T-helper 17 cell (primary cell): Measurements from ENCODE around the gene C10orf71. TPM values are rescaled to one million over a fixed set of nuclear protein-coding genes. Genes with fewer than 3 reads are reported as not detected.

Experiments
- ATAC-seq: fragments of 150-1000 bp; cut with Tn5 transposase; 2 replicates; pipeline ENCODE4 v1.10.0; 2021; ENCODE audit warnings: mild to moderate bottlenecking, moderate library complexity
- DNase-seq, 3 donors: peaks; one replicate each; pipeline versions ENCODE4 v3.0.0 to v3.0.0-alpha.2; 2020 to 2021
- H3K9me3 ChIP-seq: one replicate; pipeline ENCODE4 v1.7.0; 2013; ENCODE audit warnings: low read length, mild to moderate bottlenecking; ENCODE audit not compliant: control insufficient read depth, poor library complexity, severe bottlenecking
- H3K27ac Mint-ChIP-seq: one replicate; pipeline ENCODE4 v1.8.0; 2022; ENCODE audit warnings: mild to moderate bottlenecking, moderate library complexity, mixed read lengths
- H3K27me3 Mint-ChIP-seq: one replicate; pipeline ENCODE4 v1.8.0; 2022; ENCODE audit warnings: mixed read lengths
- H3K36me3 Mint-ChIP-seq: one replicate; pipeline ENCODE4 v1.8.0; 2022; ENCODE audit warnings: low read depth, mixed read lengths
- H3K4me1 Mint-ChIP-seq: one replicate; pipeline ENCODE4 v1.8.0; 2022; ENCODE audit warnings: mild to moderate bottlenecking, mixed read lengths
- H3K4me3 Mint-ChIP-seq: one replicate; pipeline ENCODE4 v1.8.0; 2022; ENCODE audit warnings: mild to moderate bottlenecking, moderate library complexity, mixed read lengths
- total RNA-seq, 4 donors: library from RNA in 2 of 4; stranded (reverse) in 2 of 4; gene quantifications; one replicate each; pipeline ENCODE4 v1.2.3 and lab custom pipeline; 2022 to 2026

Gene C10orf71
- total RNA-seq, 2 donors from 2014 or later: not detected

GRCh38 chr10:49278497-49278981, 20.4 kb upstream of the C10orf71 start:
- H3K9me3 ChIP-seq: no peaks in the 10 kb centered on the region
- H3K27me3 Mint-ChIP-seq: peaks cover 16% of the 10 kb centered on the region
- ATAC-seq (no peak), DNase-seq (no peak)
- H3K4me1 Mint-ChIP-seq: peaks cover 1% of the 10 kb centered on the region
- no peak overlapping the region for H3K4me3 Mint-ChIP-seq
- no peaks in the 10 kb centered on the region for H3K36me3 Mint-ChIP-seq
- no peak overlapping the region for H3K27ac Mint-ChIP-seq

- no peaks in the 10 kb centered on the region for H3K9me3 ChIP-seq
- H3K4me1 Mint-ChIP-seq: no peaks in the 10 kb centered on the region
- H3K27me3 Mint-ChIP-seq: peaks cover 16% of the 10 kb centered on the region
- H3K27ac Mint-ChIP-seq: no peak overlapping the region
- H3K36me3 Mint-ChIP-seq: peaks cover 2% of the 10 kb centered on the region
- no peak overlapping the region for H3K4me3 Mint-ChIP-seq
- DNase-seq (no peak), ATAC-seq (no peak)
Observed at GRCh38 chr10:49279015-49279880, 19.7 kb upstream of the C10orf71 start.

- DNase-seq: no peak
- Mint-ChIP-seq H3K4me3 (no peak overlapping the region), H3K27me3 (peaks cover 16% of the 10 kb centered on the region), H3K27ac (no peak overlapping the region), H3K36me3 (peaks cover 2% of the 10 kb centered on the region), H3K4me1 (no peaks in the 10 kb centered on the region)
- no peak for ATAC-seq
- H3K9me3 ChIP-seq: no peaks in the 10 kb centered on the region
Observed at GRCh38 chr10:49280001-49280408, 19.0 kb upstream of the C10orf71 start.

GRCh38 chr10:49281461-49281860, 17.5 kb upstream of the C10orf71 start:
- Mint-ChIP-seq H3K27me3 (peaks cover 17% of the 10 kb centered on the region), H3K4me3 (no peak overlapping the region), H3K36me3 (peaks cover 2% of the 10 kb centered on the region), H3K27ac (no peak overlapping the region), H3K4me1 (peaks cover under 1% of the 10 kb centered on the region)
- ATAC-seq (no peak), DNase-seq (no peak)
- no peaks in the 10 kb centered on the region for H3K9me3 ChIP-seq

GRCh38 chr10:49282306-49282705, 16.7 kb upstream of the C10orf71 start:
- Mint-ChIP-seq H3K4me1 (peaks cover 2% of the 10 kb centered on the region), H3K4me3 (no peak overlapping the region), H3K27ac (no peak overlapping the region), H3K36me3 (peaks cover 2% of the 10 kb centered on the region), H3K27me3 (peaks cover 25% of the 10 kb centered on the region)
- no peaks in the 10 kb centered on the region for H3K9me3 ChIP-seq
- ATAC-seq: no peak
- DNase-seq: no peak

GRCh38 chr10:49282879-49283341, 16.1 kb upstream of the C10orf71 start:
- Mint-ChIP-seq H3K36me3 (peaks cover 2% of the 10 kb centered on the region), H3K4me3 (no peak overlapping the region), H3K27me3 (peaks cover 28% of the 10 kb centered on the region), H3K4me1 (peaks cover 4% of the 10 kb centered on the region), H3K27ac (no peak overlapping the region)
- H3K9me3 ChIP-seq: no peaks in the 10 kb centered on the region
- no peak for ATAC-seq
- no peak for DNase-seq

GRCh38 chr10:49283491-49283890, 15.5 kb upstream of the C10orf71 start:
- no peak overlapping the region for H3K27ac Mint-ChIP-seq
- no peak for DNase-seq
- H3K4me3 Mint-ChIP-seq: no peak overlapping the region
- H3K9me3 ChIP-seq: no peaks in the 10 kb centered on the region
- H3K36me3 Mint-ChIP-seq: peaks cover 2% of the 10 kb centered on the region
- H3K4me1 Mint-ChIP-seq: peaks cover 4% of the 10 kb centered on the region
- peaks cover 28% of the 10 kb centered on the region for H3K27me3 Mint-ChIP-seq
- no peak for ATAC-seq

- H3K9me3 ChIP-seq: no peaks in the 10 kb centered on the region
- H3K4me3 Mint-ChIP-seq: no peak overlapping the region
- H3K27me3 Mint-ChIP-seq: peaks cover 24% of the 10 kb centered on the region
- ATAC-seq (no peak), DNase-seq (no peak)
- H3K4me1 Mint-ChIP-seq: peaks cover 4% of the 10 kb centered on the region
- peaks cover 2% of the 10 kb centered on the region for H3K36me3 Mint-ChIP-seq
- no peak overlapping the region for H3K27ac Mint-ChIP-seq
Observed at GRCh38 chr10:49284356-49284755, 14.6 kb upstream of the C10orf71 start.

- no peak overlapping the region for H3K27ac Mint-ChIP-seq
- peaks cover 4% of the 10 kb centered on the region for H3K4me1 Mint-ChIP-seq
- DNase-seq (no peak), ATAC-seq (no peak)
- H3K27me3 Mint-ChIP-seq: peaks cover 20% of the 10 kb centered on the region
- no peak overlapping the region for H3K4me3 Mint-ChIP-seq
- peaks cover 2% of the 10 kb centered on the region for H3K36me3 Mint-ChIP-seq
- H3K9me3 ChIP-seq: no peaks in the 10 kb centered on the region
Observed at GRCh38 chr10:49285232-49285631, 13.7 kb upstream of the C10orf71 start.

GRCh38 chr10:49286686-49287085, 12.3 kb upstream of the C10orf71 start:
- peaks cover 4% of the 10 kb centered on the region for H3K4me1 Mint-ChIP-seq
- peaks cover 17% of the 10 kb centered on the region for H3K27me3 Mint-ChIP-seq
- H3K4me3 Mint-ChIP-seq: no peak overlapping the region
- peak overlapping the region; percentile 53 for H3K27ac Mint-ChIP-seq
- ATAC-seq (no peak), DNase-seq (no peak)
- H3K36me3 Mint-ChIP-seq: peaks cover 2% of the 10 kb centered on the region
- H3K9me3 ChIP-seq: no peaks in the 10 kb centered on the region

- no peak for ATAC-seq
- no peak overlapping the region for H3K27ac Mint-ChIP-seq
- H3K9me3 ChIP-seq: no peaks in the 10 kb centered on the region
- peaks cover 4% of the 10 kb centered on the region for H3K4me1 Mint-ChIP-seq
- no peak overlapping the region for H3K4me3 Mint-ChIP-seq
- H3K36me3 Mint-ChIP-seq: peaks cover 2% of the 10 kb centered on the region
- DNase-seq: no peak
- peaks cover 21% of the 10 kb centered on the region for H3K27me3 Mint-ChIP-seq
Observed at GRCh38 chr10:49287689-49288340, 11.2 kb upstream of the C10orf71 start.

GRCh38 chr10:49288341-49289065, 10.5 kb upstream of the C10orf71 start:
- Mint-ChIP-seq H3K27me3 (peaks cover 21% of the 10 kb centered on the region), H3K4me1 (peaks cover 4% of the 10 kb centered on the region), H3K4me3 (no peak overlapping the region), H3K27ac (no peak overlapping the region), H3K36me3 (peaks cover 2% of the 10 kb centered on the region)
- ATAC-seq (no peak), DNase-seq (no peak)
- H3K9me3 ChIP-seq: no peaks in the 10 kb centered on the region

- H3K27ac Mint-ChIP-seq: no peak overlapping the region
- peaks cover 4% of the 10 kb centered on the region for H3K4me1 Mint-ChIP-seq
- no peak for DNase-seq
- ATAC-seq: no peak
- no peak overlapping the region for H3K4me3 Mint-ChIP-seq
- H3K27me3 Mint-ChIP-seq: peaks cover 21% of the 10 kb centered on the region
- no peaks in the 10 kb centered on the region for H3K36me3 Mint-ChIP-seq
- H3K9me3 ChIP-seq: no peaks in the 10 kb centered on the region
Observed at GRCh38 chr10:49289480-49289879, 9.5 kb upstream of the C10orf71 start.
